Heart left ventricle (tissue), 13 donors: Measurements from ENCODE around the gene ITLN1.

Experiments
- CTCF ChIP-seq, 12 donors: fragments of 200-600 bp; sonication (generic) in 4 of 12; IDR thresholded peaks; one replicate each; pipeline versions ENCODE4 v1.5.0 to v1.8.0; 2018 to 2022; ENCODE audit warnings: antibody characterized with exemption in 12 of 12, mild to moderate bottlenecking in 5 of 12
- POLR2A ChIP-seq, 2 donors: fragments of 450-650 bp; IDR thresholded peaks; one replicate each; pipeline ENCODE4 v1.6.1; 2017; ENCODE audit warnings: antibody characterized with exemption in 2 of 2, mild to moderate bottlenecking in 2 of 2, moderate library complexity in 2 of 2
- donor health status: ischemic (EF 13 %, LVEDD 7.1; RV severe dilation, severe dysfunction).
- donor health status: DM: no; HTN: yes; CAD: no.
- donor health status: DM: no; HTN: no; CAD: no.
- donor health status: ischemic (EF 25% LVEDD 6.9; RV normal size, moderate dysfunction).
- donor health status: ischemic (EF 25% LVEDD 5.7; RV mildly dilated, moderate dysfunction).
- donor health status: ischemic (EF 35%, LVEDD 5.7; RV mildly dilated, moderate dysfunction).
- donor health status: nonischemic (EF 11% LVEDD 7.7; RV severe dilation, severe dysfunction).
- donor health status: DM: yes; HTN: yes; CAD: no.
- donor health status: PGD.
- donor health status: ischemic (EF 29% LVEDD 5.4; RV normal size, mild dysfunction).
- donor health status: nonischemic (EF 23%, LVEDD 6.1; RV moderate dilation, normal function).

- TF ChIP-seq POLR2A (IDR thresholded peaks at IDR 0.05) (no peak), CTCF (IDR thresholded peaks at IDR 0.05) (no peak)
Observed at GRCh38 chr1:160880216-160880615, 4.8 kb downstream of the ITLN1 start.
